Endothelial cell (in vitro differentiated cells): ENCODE results near the gene TEX47. TPM values are rescaled to one million over a fixed set of nuclear protein-coding genes. Genes with fewer than 3 reads are reported as not detected.

Experiments used
- DNase-seq: peaks from one replicate; pipeline ENCODE4 v3.0.0; 2021; ENCODE audit warnings: low spot score
- H3K27ac Mint-ChIP-seq: one replicate; pipeline ENCODE4 v1.8.0; 2021; ENCODE audit warnings: mixed read lengths, inconsistent platforms; ENCODE audit not compliant: unreplicated experiment
- H3K27me3 Mint-ChIP-seq: one replicate; pipeline ENCODE4 v1.8.0; 2021; ENCODE audit warnings: mild to moderate bottlenecking, moderate library complexity, mixed read lengths, inconsistent platforms; ENCODE audit not compliant: unreplicated experiment
- H3K36me3 Mint-ChIP-seq: one replicate; pipeline ENCODE4 v1.8.0; 2021; ENCODE audit warnings: mild to moderate bottlenecking, low read depth, mixed read lengths, inconsistent platforms; ENCODE audit not compliant: unreplicated experiment
- H3K4me1 Mint-ChIP-seq: one replicate; pipeline ENCODE4 v1.8.0; 2021; ENCODE audit warnings: mild to moderate bottlenecking, mixed read lengths, inconsistent platforms; ENCODE audit not compliant: unreplicated experiment
- H3K4me3 Mint-ChIP-seq: one replicate; pipeline ENCODE4 v1.8.0; 2021; ENCODE audit warnings: mild to moderate bottlenecking, mixed read lengths, inconsistent platforms; ENCODE audit not compliant: unreplicated experiment
- H3K9me3 Mint-ChIP-seq: one replicate; pipeline ENCODE4 v1.8.0; 2021; ENCODE audit warnings: mixed read lengths, inconsistent platforms; ENCODE audit not compliant: unreplicated experiment
- long read RNA-seq: library from polyadenylated mRNA; unstranded; transcript quantifications from one replicate; pipeline ENCODE4 v2.0.0, GENCODE V29; 2020; ENCODE audit not compliant: unreplicated experiment
- total RNA-seq: library from RNA; stranded (reverse); fragmentation: NEBNext Ultra II Directional; extraction: Animal tissue kit (Norgen Biotek cat#: 25700); gene quantifications from one replicate; pipeline ENCODE4 v1.2.1, GENCODE V29; 2021; ENCODE audit not compliant: unreplicated experiment
- TF ChIP-seq, protein P1 (sequence below): fragments of 200-600 bp; sonication (generic); IDR thresholded peaks from one replicate; pipeline ENCODE4 v1.5.0; 2021; ENCODE audit warnings: antibody characterized with exemption; ENCODE audit not compliant: unreplicated experiment

The TEX47 gene
- not detected for total RNA-seq
- long read RNA-seq: 0 reads

DNA sequence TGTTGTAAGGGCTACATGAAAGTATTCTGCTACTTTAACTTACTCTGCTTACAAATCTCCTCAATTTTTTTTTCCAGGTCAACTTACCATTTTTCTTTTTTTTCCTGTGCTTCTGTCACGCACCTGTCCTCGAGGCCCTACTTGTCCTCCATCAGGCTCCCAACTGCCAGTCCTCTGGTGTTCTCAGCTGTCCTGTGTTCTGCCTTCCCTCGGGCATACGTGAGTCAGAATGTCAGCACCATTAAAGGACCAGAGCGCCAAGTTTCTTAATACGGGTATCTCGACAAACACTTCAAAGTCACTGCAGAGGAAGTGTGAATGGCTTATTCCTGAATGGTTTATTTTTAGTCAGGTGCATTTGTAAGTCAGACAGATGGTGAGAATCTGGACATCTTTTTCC, at the start of gene TEX47:
TEX47 (minus strand) TSS at position 185 of the 400 bp plus-strand sequence. CDS start 795 bp downstream, outside the sequence.
- no peak for DNase-seq
- Mint-ChIP-seq H3K27me3 (no peaks in the 10 kb centered on the region), H3K4me1 (no peaks in the 10 kb centered on the region), H3K27ac (no peak within 1 kb of the TSS), H3K4me3 (no peak within 1 kb of the TSS), H3K36me3 (no peaks in the 10 kb centered on the region), H3K9me3 (no peaks in the 10 kb centered on the region)
- TF ChIP-seq, protein P1, sequence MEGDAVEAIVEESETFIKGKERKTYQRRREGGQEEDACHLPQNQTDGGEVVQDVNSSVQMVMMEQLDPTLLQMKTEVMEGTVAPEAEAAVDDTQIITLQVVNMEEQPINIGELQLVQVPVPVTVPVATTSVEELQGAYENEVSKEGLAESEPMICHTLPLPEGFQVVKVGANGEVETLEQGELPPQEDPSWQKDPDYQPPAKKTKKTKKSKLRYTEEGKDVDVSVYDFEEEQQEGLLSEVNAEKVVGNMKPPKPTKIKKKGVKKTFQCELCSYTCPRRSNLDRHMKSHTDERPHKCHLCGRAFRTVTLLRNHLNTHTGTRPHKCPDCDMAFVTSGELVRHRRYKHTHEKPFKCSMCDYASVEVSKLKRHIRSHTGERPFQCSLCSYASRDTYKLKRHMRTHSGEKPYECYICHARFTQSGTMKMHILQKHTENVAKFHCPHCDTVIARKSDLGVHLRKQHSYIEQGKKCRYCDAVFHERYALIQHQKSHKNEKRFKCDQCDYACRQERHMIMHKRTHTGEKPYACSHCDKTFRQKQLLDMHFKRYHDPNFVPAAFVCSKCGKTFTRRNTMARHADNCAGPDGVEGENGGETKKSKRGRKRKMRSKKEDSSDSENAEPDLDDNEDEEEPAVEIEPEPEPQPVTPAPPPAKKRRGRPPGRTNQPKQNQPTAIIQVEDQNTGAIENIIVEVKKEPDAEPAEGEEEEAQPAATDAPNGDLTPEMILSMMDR: no peak

DNA sequence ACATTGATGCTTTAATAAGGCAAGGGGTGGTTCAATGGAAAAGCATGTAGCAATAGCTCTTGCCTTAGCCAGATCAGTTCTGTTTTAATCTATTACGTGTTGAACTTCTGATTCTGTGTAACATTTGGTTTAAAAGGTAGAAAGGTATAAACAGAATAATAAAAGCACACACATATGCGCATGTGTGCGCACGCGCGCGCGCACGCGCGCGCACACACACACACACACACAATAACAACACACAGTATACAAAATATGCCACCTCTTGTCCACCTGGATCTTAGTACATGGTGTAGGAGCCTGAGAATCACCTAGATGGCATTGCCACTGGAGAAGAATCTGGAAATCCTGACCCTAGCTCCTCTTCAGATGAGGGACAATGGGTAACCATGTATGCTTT, 49.6 kb upstream of the TEX47 start:
- no peak for DNase-seq
- no peak overlapping the region for H3K4me3 Mint-ChIP-seq
- no peaks in the 10 kb centered on the region for H3K27me3 Mint-ChIP-seq
- H3K9me3 Mint-ChIP-seq: no peaks in the 10 kb centered on the region
- no peaks in the 10 kb centered on the region for H3K36me3 Mint-ChIP-seq
- TF ChIP-seq, protein P1: no peak
- no peak overlapping the region for H3K27ac Mint-ChIP-seq
- H3K4me1 Mint-ChIP-seq: peaks cover 4% of the 10 kb centered on the region

DNA sequence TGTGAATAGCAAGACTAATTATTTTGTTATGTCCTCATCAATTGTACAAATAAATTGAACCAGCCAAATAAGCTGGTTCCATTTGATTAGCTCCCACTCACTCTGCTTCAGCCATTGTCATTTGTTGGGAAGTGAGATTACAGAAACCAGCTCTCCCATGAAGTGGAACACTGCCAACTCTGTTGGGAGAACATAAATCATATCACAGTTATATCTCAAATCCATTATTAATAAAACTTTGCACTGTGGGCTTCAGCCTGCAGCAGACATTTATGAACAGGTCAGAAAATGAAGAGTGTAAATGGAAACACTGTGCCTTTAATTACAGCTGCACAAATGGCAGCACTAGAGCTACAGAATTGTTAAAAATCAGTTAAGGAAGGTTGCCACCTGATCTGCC, 46.7 kb upstream of the TEX47 start:
- Mint-ChIP-seq H3K27me3 (no peaks in the 10 kb centered on the region), H3K9me3 (no peaks in the 10 kb centered on the region), H3K4me1 (peaks cover 4% of the 10 kb centered on the region), H3K4me3 (no peak overlapping the region), H3K36me3 (no peaks in the 10 kb centered on the region), H3K27ac (no peak overlapping the region)
- TF ChIP-seq, protein P1: no peak
- no peak for DNase-seq

DNA sequence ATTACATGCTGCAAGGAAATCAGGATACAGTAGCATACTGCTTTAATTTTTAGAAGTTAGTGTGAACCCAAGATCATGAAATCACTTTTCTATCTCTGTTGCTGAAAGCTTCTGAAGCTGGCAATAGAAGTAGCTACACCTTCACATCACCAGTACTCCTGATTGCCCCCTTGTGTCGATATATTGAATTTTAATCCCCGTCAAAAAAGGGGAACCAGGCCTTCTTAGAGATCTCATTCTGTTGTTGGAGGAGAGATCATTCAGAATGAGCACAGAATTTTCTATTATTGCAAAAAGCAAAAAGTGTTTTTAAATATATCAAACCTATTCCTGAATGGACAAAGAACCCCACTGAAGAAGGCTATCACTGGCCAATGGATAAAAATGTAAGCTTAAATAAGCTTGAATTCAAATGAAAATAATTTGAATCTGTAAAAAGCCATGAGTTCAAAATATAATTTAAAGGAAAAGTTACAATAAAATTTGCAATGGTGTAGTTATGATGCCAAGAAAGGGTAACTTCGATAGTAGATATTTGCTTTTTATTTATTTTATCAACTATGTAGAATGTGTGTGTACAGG, 39.7 kb upstream of the TEX47 start:
- Mint-ChIP-seq H3K27ac (no peak overlapping the region), H3K36me3 (no peaks in the 10 kb centered on the region), H3K4me3 (no peak overlapping the region), H3K4me1 (no peaks in the 10 kb centered on the region), H3K9me3 (no peaks in the 10 kb centered on the region), H3K27me3 (no peaks in the 10 kb centered on the region)
- DNase-seq: peak; percentile 45
- TF ChIP-seq, protein P1: peak; percentile 55

DNA sequence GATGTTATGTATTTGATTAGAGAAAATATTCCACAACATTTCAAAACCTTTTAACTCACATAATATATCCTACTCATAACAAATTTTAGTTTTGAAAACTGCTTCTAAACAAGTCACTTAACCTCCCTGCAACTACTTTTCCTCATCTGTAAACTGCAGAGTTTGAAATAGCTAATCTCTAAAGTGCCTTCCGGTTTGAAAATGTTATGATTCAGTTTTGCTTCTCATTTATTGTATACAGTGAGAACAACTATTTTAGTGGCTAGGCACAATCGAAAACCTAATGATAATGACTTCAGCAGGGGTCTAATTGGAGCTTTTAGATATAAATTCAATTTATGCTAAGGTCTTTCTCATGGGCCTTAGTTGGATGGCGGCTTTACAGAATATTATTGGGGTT, 30.7 kb upstream of the TEX47 start:
- Mint-ChIP-seq H3K27me3 (no peaks in the 10 kb centered on the region), H3K36me3 (no peaks in the 10 kb centered on the region), H3K4me1 (no peaks in the 10 kb centered on the region), H3K9me3 (no peaks in the 10 kb centered on the region), H3K4me3 (no peak overlapping the region), H3K27ac (no peak overlapping the region)
- TF ChIP-seq, protein P1: no peak
- no peak for DNase-seq
